Nephron (organoid): Measurements from ENCODE around the gene ZNF827.

ENCODE experiments used
- H3K27ac Mint-ChIP-seq, 3 experiments: 2 replicates each; pipeline ENCODE4 v1.8.0; 2020; ENCODE audit warnings: mixed read lengths in 3 of 3, mild to moderate bottlenecking in 2 of 3, moderate library complexity in 1 of 3
- H3K27me3 Mint-ChIP-seq: 2 replicates; pipeline ENCODE4 v1.8.0; 2021; ENCODE audit warnings: low read depth, mild to moderate bottlenecking, moderate library complexity, mixed read lengths
- H3K36me3 Mint-ChIP-seq: 2 replicates; pipeline ENCODE4 v1.8.0; 2020; ENCODE audit warnings: low read depth, mixed read lengths
- H3K4me1 Mint-ChIP-seq: 2 replicates; pipeline ENCODE4 v1.8.0; 2020; ENCODE audit warnings: mixed read lengths
- H3K4me3 Mint-ChIP-seq, 3 experiments: 2 replicates each; pipeline ENCODE4 v1.8.0; 2020; ENCODE audit warnings: mild to moderate bottlenecking in 3 of 3, mixed read lengths in 3 of 3, moderate library complexity in 2 of 3
- H3K9me3 Mint-ChIP-seq: 2 replicates; pipeline ENCODE4 v1.8.0; 2020; ENCODE audit warnings: mixed read lengths
- TF ChIP-seq, protein P1 (sequence below), 3 experiments: fragments of 200-600 bp; sonication (generic); IDR thresholded peaks; one replicate each; pipeline ENCODE4 v1.5.0; 2021; ENCODE audit warnings: antibody characterized with exemption in 3 of 3; ENCODE audit not compliant: unreplicated experiment in 3 of 3

Gene ZNF827

DNA sequence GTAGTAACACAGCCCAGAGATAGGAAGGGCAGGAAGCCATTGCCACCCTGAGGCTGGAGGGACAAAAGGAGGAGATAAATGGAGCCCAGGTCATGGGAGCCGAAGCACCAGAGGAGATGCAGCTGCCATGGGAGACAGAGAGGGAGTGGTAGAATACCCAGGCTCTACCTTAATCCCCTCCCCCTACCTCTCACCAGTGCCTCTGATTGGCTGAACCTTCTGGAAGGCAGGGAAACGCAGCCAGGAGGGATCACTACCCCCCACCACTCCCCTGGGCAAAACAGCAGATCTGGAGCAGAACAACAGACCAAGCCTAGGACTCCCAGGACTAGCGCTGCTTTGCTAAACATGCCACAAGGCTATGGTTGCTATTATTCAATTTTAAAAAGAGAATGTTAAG lies 114.2 kb downstream of the ZNF827 start:
- Mint-ChIP-seq H3K36me3 (peaks cover 77% of the 10 kb centered on the region), H3K4me3 (no peak overlapping the region), H3K27ac (no peak overlapping the region), H3K27me3 (peaks cover 4% of the 10 kb centered on the region), H3K9me3 (no peaks in the 10 kb centered on the region), H3K4me1 (peaks cover 33% of the 10 kb centered on the region)
- TF ChIP-seq, protein P1, sequence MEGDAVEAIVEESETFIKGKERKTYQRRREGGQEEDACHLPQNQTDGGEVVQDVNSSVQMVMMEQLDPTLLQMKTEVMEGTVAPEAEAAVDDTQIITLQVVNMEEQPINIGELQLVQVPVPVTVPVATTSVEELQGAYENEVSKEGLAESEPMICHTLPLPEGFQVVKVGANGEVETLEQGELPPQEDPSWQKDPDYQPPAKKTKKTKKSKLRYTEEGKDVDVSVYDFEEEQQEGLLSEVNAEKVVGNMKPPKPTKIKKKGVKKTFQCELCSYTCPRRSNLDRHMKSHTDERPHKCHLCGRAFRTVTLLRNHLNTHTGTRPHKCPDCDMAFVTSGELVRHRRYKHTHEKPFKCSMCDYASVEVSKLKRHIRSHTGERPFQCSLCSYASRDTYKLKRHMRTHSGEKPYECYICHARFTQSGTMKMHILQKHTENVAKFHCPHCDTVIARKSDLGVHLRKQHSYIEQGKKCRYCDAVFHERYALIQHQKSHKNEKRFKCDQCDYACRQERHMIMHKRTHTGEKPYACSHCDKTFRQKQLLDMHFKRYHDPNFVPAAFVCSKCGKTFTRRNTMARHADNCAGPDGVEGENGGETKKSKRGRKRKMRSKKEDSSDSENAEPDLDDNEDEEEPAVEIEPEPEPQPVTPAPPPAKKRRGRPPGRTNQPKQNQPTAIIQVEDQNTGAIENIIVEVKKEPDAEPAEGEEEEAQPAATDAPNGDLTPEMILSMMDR (IDR thresholded peaks at IDR 0.05; ENCODE audit: unreplicated experiment in 3 of 3), result no peak

DNA sequence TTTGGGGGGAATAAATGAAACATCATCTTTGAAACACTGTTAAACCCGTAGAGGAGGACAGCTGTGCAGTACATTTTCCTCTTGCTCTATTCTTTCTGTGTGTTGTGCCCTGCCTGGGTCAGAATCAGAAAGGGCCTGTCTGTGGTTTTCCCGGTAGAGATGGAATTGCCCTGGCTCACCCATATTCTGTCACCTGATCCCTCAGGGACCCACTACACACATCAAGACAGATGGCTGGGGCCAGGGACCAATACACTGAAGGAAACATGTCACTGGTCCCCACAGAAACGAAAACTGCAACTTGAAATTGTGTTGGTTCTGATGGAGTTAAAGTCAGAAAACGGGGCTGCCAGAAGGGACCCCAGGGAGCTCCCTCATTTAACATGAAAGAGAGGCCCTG lies 114.9 kb downstream of the ZNF827 start:
- H3K36me3 Mint-ChIP-seq, result peaks cover 77% of the 10 kb centered on the region
- TF ChIP-seq, protein P1 (IDR thresholded peaks at IDR 0.05; ENCODE audit: unreplicated experiment in 3 of 3), result no peak
- H3K27ac Mint-ChIP-seq, result no peak overlapping the region
- no peaks in the 10 kb centered on the region for H3K9me3 Mint-ChIP-seq
- peaks cover 4% of the 10 kb centered on the region for H3K27me3 Mint-ChIP-seq
- no peak overlapping the region for H3K4me3 Mint-ChIP-seq
- H3K4me1 Mint-ChIP-seq, result peaks cover 38% of the 10 kb centered on the region

DNA sequence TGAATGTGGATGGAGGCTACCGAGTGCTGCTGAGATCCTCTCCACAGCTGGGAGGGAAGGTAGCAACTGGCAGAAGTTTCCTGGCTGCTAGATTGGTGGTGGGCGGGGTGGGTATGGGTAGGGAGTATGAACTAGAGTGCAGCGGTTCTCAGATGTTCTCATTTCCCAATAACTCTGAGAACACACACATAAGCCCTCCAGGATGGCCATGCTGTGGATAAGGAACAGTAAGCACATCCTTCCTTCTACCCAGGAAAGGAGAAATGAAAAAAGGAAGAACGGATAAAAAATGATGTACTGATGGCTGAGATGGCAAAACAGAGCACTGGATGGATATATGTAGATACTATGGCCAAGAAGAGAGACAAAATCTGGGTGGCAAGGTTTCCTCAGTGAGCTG lies 116.0 kb downstream of the ZNF827 start:
- Mint-ChIP-seq H3K27me3 (peaks cover 4% of the 10 kb centered on the region), H3K4me3 (no peak overlapping the region), H3K4me1 (peaks cover 49% of the 10 kb centered on the region), H3K9me3 (no peaks in the 10 kb centered on the region), H3K27ac (peak overlapping the region; percentile 19 to 72 (median 23)), H3K36me3 (peaks cover 76% of the 10 kb centered on the region)
- TF ChIP-seq, protein P1 (IDR thresholded peaks at IDR 0.05; ENCODE audit: unreplicated experiment in 3 of 3), result no peak

DNA sequence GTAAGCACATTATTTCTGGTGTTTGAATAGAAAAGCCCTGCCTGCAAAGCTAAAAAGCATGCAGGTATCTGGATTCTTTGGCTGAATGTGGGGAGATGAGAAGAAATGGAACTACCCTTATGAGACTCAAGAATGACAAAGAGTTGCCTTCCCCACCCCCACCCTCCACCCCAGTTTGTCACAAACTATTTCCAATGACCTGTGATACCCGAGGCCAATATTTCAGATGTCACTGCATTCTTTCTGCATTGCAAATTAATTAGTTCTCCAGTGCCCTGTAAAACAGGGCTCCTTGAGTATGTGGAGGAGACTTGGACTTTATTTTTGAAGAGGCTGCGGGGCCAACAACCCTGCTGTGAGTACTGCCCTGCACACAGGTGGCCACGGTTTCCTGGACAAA lies 116.4 kb downstream of the ZNF827 start:
- peaks cover 4% of the 10 kb centered on the region for H3K27me3 Mint-ChIP-seq
- H3K9me3 Mint-ChIP-seq, result no peaks in the 10 kb centered on the region
- TF ChIP-seq, protein P1 (IDR thresholded peaks at IDR 0.05; ENCODE audit: unreplicated experiment in 3 of 3), result no peak
- H3K27ac Mint-ChIP-seq, result peak overlapping the region; percentile 26 to 72 (median 34)
- peaks cover 76% of the 10 kb centered on the region for H3K36me3 Mint-ChIP-seq
- H3K4me1 Mint-ChIP-seq, result peaks cover 53% of the 10 kb centered on the region
- H3K4me3 Mint-ChIP-seq, result no peak overlapping the region

DNA sequence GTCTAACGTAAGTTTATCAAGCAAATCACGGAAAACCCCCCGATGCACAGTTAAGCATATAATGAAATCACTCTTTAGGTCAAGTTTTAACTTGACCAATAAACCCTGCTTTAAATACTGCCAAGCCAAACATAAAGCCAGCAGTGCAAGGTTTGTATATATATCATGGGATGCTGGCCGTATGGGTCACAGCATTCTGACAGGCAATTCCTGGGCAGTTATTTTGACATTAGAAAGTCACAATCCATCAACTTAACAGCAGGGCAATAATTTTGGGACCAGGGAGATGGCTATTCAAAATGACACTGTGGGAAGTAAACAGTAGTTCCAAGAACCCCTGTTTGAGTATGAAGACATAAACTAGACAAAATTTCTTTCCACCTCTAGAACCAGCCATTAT lies 116.9 kb downstream of the ZNF827 start:
- Mint-ChIP-seq H3K9me3 (no peaks in the 10 kb centered on the region), H3K27me3 (peaks cover 4% of the 10 kb centered on the region), H3K36me3 (peaks cover 76% of the 10 kb centered on the region), H3K27ac (peak overlapping the region; percentile 26 to 72 (median 34)), H3K4me3 (no peak overlapping the region), H3K4me1 (peaks cover 57% of the 10 kb centered on the region)
- TF ChIP-seq, protein P1 (IDR thresholded peaks at IDR 0.05; ENCODE audit: unreplicated experiment in 3 of 3), result no peak

DNA sequence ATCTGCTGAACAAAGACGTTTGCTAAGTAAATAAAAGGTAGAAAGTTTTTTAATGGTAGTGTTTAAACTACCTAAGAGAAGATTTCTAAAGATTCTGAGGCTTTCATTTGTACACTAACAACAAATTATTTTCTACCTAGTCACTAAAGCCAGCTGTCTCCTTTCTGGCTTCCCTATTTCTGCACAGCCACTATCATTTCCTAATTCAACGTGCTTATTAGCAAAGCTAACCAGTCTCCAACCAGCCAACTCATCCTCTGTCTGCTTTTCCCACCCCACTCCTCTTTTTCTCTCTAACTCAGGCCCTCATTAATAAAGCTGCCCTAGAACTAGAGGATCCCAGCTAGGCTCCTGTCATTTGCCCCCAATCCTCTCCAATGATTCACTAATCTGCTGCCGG lies 118.2 kb downstream of the ZNF827 start:
- Mint-ChIP-seq H3K27me3 (peaks cover 4% of the 10 kb centered on the region), H3K4me1 (peaks cover 64% of the 10 kb centered on the region), H3K36me3 (peaks cover 80% of the 10 kb centered on the region), H3K27ac (peak overlapping the region; percentile 51 to 65 (median 53)), H3K4me3 (no peak overlapping the region), H3K9me3 (no peaks in the 10 kb centered on the region)
- TF ChIP-seq, protein P1 (IDR thresholded peaks at IDR 0.05; ENCODE audit: unreplicated experiment in 3 of 3), result no peak
